Smooth muscle cell (in vitro differentiated cells): ENCODE measurements around the gene FN1. TPM values are rescaled to one million over a fixed set of nuclear protein-coding genes. Genes with fewer than 3 reads are reported as not detected.

Experiments
- DNase-seq: peaks from one replicate; lab custom pipeline; 2025; ENCODE audit not compliant: unreplicated experiment; lab: John Stamatoyannopoulos, UW
- H2AFZ ChIP-seq: fragments of 200-600 bp; sonication (generic); 2 replicates; pipeline ENCODE4 v1.6.0; 2016; ENCODE audit warnings: antibody characterized with exemption, low read depth, mild to moderate bottlenecking
- H3F3A ChIP-seq: fragments of 200-600 bp; sonication (generic); 2 replicates; pipeline ENCODE4 v1.6.0; 2017; ENCODE audit warnings: antibody characterized with exemption, low read depth
- H3K27ac ChIP-seq: fragments of 200-600 bp; sonication (generic); 2 replicates; pipeline ENCODE4 v1.5.1; 2016; ENCODE audit warnings: low read depth, mild to moderate bottlenecking
- H3K27me3 ChIP-seq: fragments of 200-600 bp; sonication (generic); 2 replicates; pipeline ENCODE4 v1.6.1; 2016; ENCODE audit warnings: low read depth, mild to moderate bottlenecking
- H3K36me3 ChIP-seq: fragments of 200-600 bp; sonication (generic); 2 replicates; pipeline ENCODE4 v1.5.1; 2016; ENCODE audit warnings: low read depth
- H3K4me1 ChIP-seq: fragments of 200-600 bp; sonication (generic); 2 replicates; pipeline ENCODE4 v1.5.1; 2016; ENCODE audit warnings: low read depth
- H3K4me2 ChIP-seq: fragments of 200-600 bp; sonication (generic); 2 replicates; pipeline ENCODE4 v1.6.0; 2016; ENCODE audit warnings: mild to moderate bottlenecking
- H3K4me3 ChIP-seq: fragments of 200-600 bp; sonication (generic); 2 replicates; pipeline ENCODE4 v1.5.1; 2016; ENCODE audit warnings: mild to moderate bottlenecking
- H3K79me2 ChIP-seq: fragments of 200-600 bp; sonication (generic); 2 replicates; pipeline ENCODE4 v1.6.0; 2016; ENCODE audit warnings: low read depth, mild to moderate bottlenecking
- H3K9ac ChIP-seq: fragments of 200-600 bp; sonication (generic); 2 replicates; pipeline ENCODE4 v1.6.0; 2016; ENCODE audit warnings: low read depth
- H3K9me3 ChIP-seq: fragments of 200-600 bp; sonication (generic); replicated peaks from 2 replicates; pipeline ENCODE4 v1.5.1; 2016; ENCODE audit warnings: low read depth
- H4K20me1 ChIP-seq: fragments of 200-600 bp; sonication (generic); 2 replicates; pipeline ENCODE4 v1.6.0; 2016; ENCODE audit warnings: low read depth
- CTCF ChIP-seq: fragments of 200-600 bp; sonication (generic); IDR thresholded peaks from 2 replicates; pipeline ENCODE4 v1.5.1; 2017; ENCODE audit warnings: borderline replicate concordance, mild to moderate bottlenecking, antibody characterized with exemption; ENCODE audit not compliant: insufficient read depth, poor library complexity, severe bottlenecking
- WGBS: methylation state at CpG from one replicate; pipeline ENCODE4 v1.1.7; 2016; ENCODE audit warnings: low lambda C conversion rate; 5-methylcytosine and 5-hydroxymethylcytosine counted together
- polyA plus RNA-seq: library from polyadenylated mRNA; unstranded; fragments of >200 nt; fragmentation: Nextera tagmentation; extraction: Ambion mirVana; gene quantifications from 2 replicates; pipeline ENCODE4 v1.2.1, GENCODE V29; 2016
- total RNA-seq: library from RNA; depleted of rRNA; stranded (reverse); fragments of >200 nt; gene quantifications from 2 replicates; pipeline ENCODE4 v1.2.3, GENCODE V29; 2014

FN1 gene
- total and polyA plus RNA-seq, 2 experiments from 2014 or later: 10,917 to 21,295 TPM

- Histone ChIP-seq H3K4me3 (peak overlapping the region; percentile 74), H3K27me3 (no peaks in the 10 kb centered on the region), H3K36me3 (peaks cover 5% of the 10 kb centered on the region), H4K20me1 (peaks cover 54% of the 10 kb centered on the region), H3K4me1 (peaks cover 28% of the 10 kb centered on the region), H3F3A (peaks cover 69% of the 10 kb centered on the region), H2AFZ (no peak overlapping the region), H3K27ac (peak overlapping the region; percentile 96), H3K79me2 (peaks cover 80% of the 10 kb centered on the region), H3K4me2 (peak overlapping the region; percentile 90), H3K9ac (peak overlapping the region; percentile 96), H3K9me3 (no peaks in the 10 kb centered on the region)
- WGBS: under 1% methylated on average over 31 of the region's 31 CpGs
- no peak for DNase-seq
- no peak for TF ChIP-seq CTCF
These were observed 493 bp downstream of the FN1 start for GRCh38 chr2:215435280-215435869.

GRCh38 chr2:215434447-215435279, 1.2 kb downstream of the FN1 start:
- Histone ChIP-seq H3K27ac (peak overlapping the region; percentile 96), H3K27me3 (no peaks in the 10 kb centered on the region), H3F3A (peaks cover 76% of the 10 kb centered on the region), H3K4me2 (peak overlapping the region; percentile 90), H3K4me1 (peaks cover 33% of the 10 kb centered on the region), H3K36me3 (peaks cover 13% of the 10 kb centered on the region), H3K79me2 (peaks cover 83% of the 10 kb centered on the region), H3K9me3 (no peaks in the 10 kb centered on the region), H3K9ac (peak overlapping the region; percentile 96), H2AFZ (no peak overlapping the region), H4K20me1 (peaks cover 61% of the 10 kb centered on the region), H3K4me3 (peak overlapping the region; percentile 74)
- no peak for DNase-seq
- WGBS: 9% methylated on average over 10 of the region's 10 CpGs
- no peak for TF ChIP-seq CTCF

GRCh38 chr2:215432759-215433594, 2.9 kb downstream of the FN1 start:
- Histone ChIP-seq H3K27me3 (no peaks in the 10 kb centered on the region), H3K9me3 (no peaks in the 10 kb centered on the region), H3K4me2 (peak overlapping the region; percentile 90), H4K20me1 (peaks cover 78% of the 10 kb centered on the region), H3K9ac (peak overlapping the region; percentile 96), H2AFZ (no peak overlapping the region), H3K27ac (peak overlapping the region; percentile 96), H3K4me3 (peak overlapping the region; percentile 74), H3K4me1 (peaks cover 22% of the 10 kb centered on the region), H3K79me2 (peaks cover 93% of the 10 kb centered on the region), H3K36me3 (peaks cover 16% of the 10 kb centered on the region), H3F3A (peaks cover 86% of the 10 kb centered on the region)
- no peak for DNase-seq
- 55% methylated on average over 8 of the region's 8 CpGs for WGBS
- no peak for TF ChIP-seq CTCF
